ENCODE data around the gene HDGF. TPM values are rescaled to one million over a fixed set of nuclear protein-coding genes. Genes with fewer than 3 reads are reported as not detected.
A peak's percentile ranks its signal among the peaks of the same experiment; 100 is the strongest.

Gene HDGF
- total and polyA plus RNA-seq, 4 experiments from 2014 or later, result 23.8 to 97.0 (median 71.3) TPM

DNA sequence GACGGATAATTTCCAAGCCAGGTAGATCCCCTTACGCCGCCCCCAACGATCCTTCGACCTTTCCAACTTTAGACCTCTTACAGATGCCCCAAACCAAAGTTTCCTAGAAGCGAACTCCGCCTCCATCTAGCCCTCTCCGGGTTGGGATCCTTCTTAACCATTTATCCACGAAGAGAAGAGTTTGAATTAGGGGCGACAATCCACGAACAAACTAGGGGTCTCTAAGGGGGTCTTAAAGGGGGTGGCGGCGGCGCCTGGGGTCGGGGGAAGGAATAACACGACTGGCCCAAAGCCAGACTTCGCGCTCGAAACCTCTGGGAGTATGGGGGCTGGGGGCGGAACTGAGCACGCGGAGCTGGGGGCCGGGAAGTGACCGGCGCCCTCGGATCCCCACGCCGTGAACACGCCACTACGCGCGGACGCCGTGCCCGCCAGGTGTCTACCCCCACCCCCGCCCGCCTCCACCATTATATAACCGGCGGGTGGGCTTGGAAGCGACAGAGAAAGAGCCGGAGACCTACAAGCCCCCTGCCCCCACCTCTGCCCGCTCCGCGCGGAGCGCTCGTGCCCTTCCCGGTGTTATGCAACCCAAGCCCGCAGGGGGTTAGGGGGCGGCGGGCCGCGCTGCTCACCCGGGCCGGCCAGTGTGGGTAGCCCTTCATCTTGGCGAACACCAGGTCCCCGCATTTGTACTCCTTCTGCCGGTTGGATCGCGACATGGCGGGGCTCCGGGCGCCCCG, 594 bp downstream of the HDGF start:
- peaks cover 0 to 14% of the 10 kb centered on the region in 2 donors for H3K36me3 Mint-ChIP-seq
- H3K27me3 Mint-ChIP-seq, result no peaks in the 10 kb centered on the region
- H3K9me3 ChIP-seq (ENCODE audit: control insufficient read depth in 1 of 2, low read length in 2 of 2), result no peaks in the 10 kb centered on the region
- no peaks in the 10 kb centered on the region for H3K27me3 ChIP-seq (ENCODE audit: insufficient read depth, low read length)
- H3K9me3 Mint-ChIP-seq, result peaks cover 0 to 1% (median 0%) of the 10 kb centered on the region in 8 donors
- peak overlapping the region; percentile 45 to 74 for H3K4me3 ChIP-seq (ENCODE audit: low read length in 2 of 2)
- intact Hi-C loops (cut with micrococcal nuclease), result loop anchor here (1.0 kb wide), 4 partner anchors 10 to 246 kb away; partner anchors contain the start of genes ISG20L2, METTL25B, MRPL24 and PRCC
- peaks cover 54% of the 10 kb centered on the region for H3K4me1 ChIP-seq (ENCODE audit: insufficient read depth, low read length)
- no peaks in the 10 kb centered on the region for H3K36me3 ChIP-seq (ENCODE audit: insufficient read depth, low read length)
- peak overlapping the region; percentile 91 to 98 (median 92) for H3K4me3 Mint-ChIP-seq
- H3K27ac ChIP-seq (ENCODE audit: low read depth, low read length), result peak overlapping the region; percentile 75
- peak overlapping the region; percentile 87 to 95 (median 94) for H3K27ac Mint-ChIP-seq
- ChIA-PET POLR2A (ENCODE audit: partially characterized antibody) (interaction anchor here (0.6 to 4.6 kb wide), 15 partner anchors 9 to 468 kb away, joined by 3 to 103 read pairs (median 4); partner anchors contain the start of genes ISG20L2, MEF2D, METTL25B and MRPL24), CTCF (ENCODE audit: partially characterized antibody) (interaction anchor here (0.5 to 3.9 kb wide), 4 partner anchors 9 to 124 kb away, joined by 3 to 34 read pairs (median 12); partner anchors contain the start of genes ISG20L2, METTL25B and MRPL24)
- peak in 1 of 5 donors; percentile 63 for DNase-seq
- H3K4me1 Mint-ChIP-seq, result peaks cover 42 to 73% (median 54%) of the 10 kb centered on the region in 4 donors

DNA sequence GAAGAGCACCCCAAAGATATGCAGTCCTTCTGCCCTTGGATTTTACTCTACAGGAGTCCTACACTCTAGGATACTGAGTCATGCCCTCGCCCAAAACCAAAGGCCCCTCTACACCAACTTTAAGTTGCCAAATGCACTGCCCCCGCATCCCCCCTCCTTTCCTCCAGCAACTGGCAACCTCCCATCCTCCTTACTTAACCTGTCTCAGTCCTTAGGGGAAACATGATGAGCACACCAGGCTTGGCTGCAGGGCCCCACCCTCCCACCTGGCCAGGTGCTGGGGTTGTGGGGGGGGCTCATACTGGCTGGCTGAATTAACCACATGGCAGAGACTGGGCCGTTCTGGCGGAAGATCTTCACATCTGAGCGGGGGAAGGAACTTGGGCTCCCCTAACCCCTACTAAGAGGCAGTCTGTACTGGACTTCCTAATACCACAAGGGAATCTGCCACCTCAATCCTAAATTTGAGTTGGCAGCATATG, 1.2 kb downstream of the HDGF start:
- DNase-seq, result peak in 1 of 5 donors; percentile 62

DNA sequence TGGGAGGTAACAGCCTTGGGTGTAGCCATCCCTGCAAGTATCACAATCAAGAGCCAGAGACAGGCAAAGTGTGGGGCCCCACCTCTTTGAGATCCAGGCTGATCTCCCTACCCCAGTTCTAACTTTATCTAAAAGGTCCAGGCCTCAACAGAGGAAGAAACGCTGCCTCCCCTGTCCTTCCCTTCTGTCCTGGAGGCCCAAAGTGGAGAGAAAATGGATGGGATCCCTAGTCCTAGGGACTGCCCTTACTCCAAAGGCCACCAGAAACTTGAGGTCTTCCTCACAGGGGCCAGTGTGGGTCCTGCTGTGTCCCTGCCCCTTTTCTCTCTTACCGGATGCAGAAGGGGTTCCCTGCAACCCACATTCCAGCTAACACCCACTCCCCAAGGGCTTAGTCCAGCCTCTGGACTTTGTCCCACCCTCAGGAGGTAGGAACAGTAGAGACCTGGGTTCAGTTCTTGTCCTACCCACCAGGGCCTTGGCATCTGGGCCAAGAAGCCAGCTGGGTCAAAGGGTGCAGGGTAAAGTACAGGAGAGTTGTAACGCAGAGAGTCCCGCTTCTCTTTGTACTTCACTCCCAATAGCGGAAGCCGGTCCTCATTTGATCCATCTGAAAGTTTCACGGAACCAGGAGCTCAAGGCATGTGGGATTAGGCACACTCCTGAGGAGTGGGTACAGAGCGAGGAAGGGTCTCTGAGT, 1.9 kb downstream of the HDGF start:
- intact Hi-C loops (cut with micrococcal nuclease), result no loop called here
- peak overlapping the region; percentile 45 to 74 for H3K4me3 ChIP-seq (ENCODE audit: low read length in 2 of 2)
- H3K36me3 Mint-ChIP-seq, result peaks cover 5 to 26% of the 10 kb centered on the region in 2 donors
- no peaks in the 10 kb centered on the region for H3K27me3 Mint-ChIP-seq
- peak overlapping the region; percentile 91 to 98 (median 92) for H3K4me3 Mint-ChIP-seq
- no peaks in the 10 kb centered on the region for H3K27me3 ChIP-seq (ENCODE audit: insufficient read depth, low read length)
- ChIA-PET CTCF (ENCODE audit: partially characterized antibody) (interaction anchor here (3.9 kb wide), 1 partner anchor 23 kb away, joined by 34 read pairs; the partner anchor contains the start of genes ISG20L2 and METTL25B), POLR2A (ENCODE audit: partially characterized antibody) (interaction anchor here (1.1 to 4.3 kb wide), 3 partner anchors 8 to 23 kb away, joined by 4 to 103 read pairs (median 97); partner anchors contain the start of genes MRPL24 and PRCC)
- H3K9me3 Mint-ChIP-seq, result peaks cover 0 to 1% (median 0%) of the 10 kb centered on the region in 8 donors
- peaks cover 10% of the 10 kb centered on the region for H3K36me3 ChIP-seq (ENCODE audit: insufficient read depth, low read length)
- H3K27ac Mint-ChIP-seq, result peak overlapping the region; percentile 87 to 95 (median 94)
- H3K27ac ChIP-seq (ENCODE audit: low read depth, low read length), result peak overlapping the region; percentile 75
- H3K4me1 ChIP-seq (ENCODE audit: insufficient read depth, low read length), result peaks cover 56% of the 10 kb centered on the region
- H3K9me3 ChIP-seq (ENCODE audit: control insufficient read depth in 1 of 2, low read length in 2 of 2), result no peaks in the 10 kb centered on the region
- H3K4me1 Mint-ChIP-seq, result peaks cover 46 to 81% (median 58%) of the 10 kb centered on the region in 4 donors
- DNase-seq, result no peak

More for the DNA sequence above, 1.2 kb downstream of the HDGF start:
- H3K27ac ChIP-seq (ENCODE audit: low read depth, low read length), result peak overlapping the region; percentile 75
- Mint-ChIP-seq H3K27me3 (no peaks in the 10 kb centered on the region), H3K27ac (peak overlapping the region; percentile 87 to 95 (median 94)), H3K36me3 (peaks cover 5 to 20% of the 10 kb centered on the region in 2 donors), H3K4me3 (peak overlapping the region; percentile 91 to 98 (median 92)), H3K4me1 (peaks cover 46 to 79% (median 60%) of the 10 kb centered on the region in 4 donors), H3K9me3 (peaks cover 0 to 1% (median 0%) of the 10 kb centered on the region in 8 donors)
- H3K36me3 ChIP-seq (ENCODE audit: insufficient read depth, low read length), result peaks cover 6% of the 10 kb centered on the region
- H3K4me3 ChIP-seq (ENCODE audit: low read length in 2 of 2), result peak overlapping the region; percentile 45 to 74
- ChIA-PET POLR2A (ENCODE audit: partially characterized antibody) (interaction anchor here (1.1 to 4.6 kb wide), 6 partner anchors 8 to 44 kb away, joined by 4 to 103 read pairs (median 37); partner anchors contain the start of genes ISG20L2, METTL25B, MRPL24 and PRCC), CTCF (ENCODE audit: partially characterized antibody) (interaction anchor here (2.5 to 3.9 kb wide), 2 partner anchors 9 to 23 kb away, joined by 15 to 34 read pairs; partner anchors contain the start of genes ISG20L2, METTL25B and MRPL24)
- peaks cover 56% of the 10 kb centered on the region for H3K4me1 ChIP-seq (ENCODE audit: insufficient read depth, low read length)
- intact Hi-C loops (cut with micrococcal nuclease), result no loop called here
- no peaks in the 10 kb centered on the region for H3K27me3 ChIP-seq (ENCODE audit: insufficient read depth, low read length)
- no peaks in the 10 kb centered on the region for H3K9me3 ChIP-seq (ENCODE audit: control insufficient read depth in 1 of 2, low read length in 2 of 2)

DNA sequence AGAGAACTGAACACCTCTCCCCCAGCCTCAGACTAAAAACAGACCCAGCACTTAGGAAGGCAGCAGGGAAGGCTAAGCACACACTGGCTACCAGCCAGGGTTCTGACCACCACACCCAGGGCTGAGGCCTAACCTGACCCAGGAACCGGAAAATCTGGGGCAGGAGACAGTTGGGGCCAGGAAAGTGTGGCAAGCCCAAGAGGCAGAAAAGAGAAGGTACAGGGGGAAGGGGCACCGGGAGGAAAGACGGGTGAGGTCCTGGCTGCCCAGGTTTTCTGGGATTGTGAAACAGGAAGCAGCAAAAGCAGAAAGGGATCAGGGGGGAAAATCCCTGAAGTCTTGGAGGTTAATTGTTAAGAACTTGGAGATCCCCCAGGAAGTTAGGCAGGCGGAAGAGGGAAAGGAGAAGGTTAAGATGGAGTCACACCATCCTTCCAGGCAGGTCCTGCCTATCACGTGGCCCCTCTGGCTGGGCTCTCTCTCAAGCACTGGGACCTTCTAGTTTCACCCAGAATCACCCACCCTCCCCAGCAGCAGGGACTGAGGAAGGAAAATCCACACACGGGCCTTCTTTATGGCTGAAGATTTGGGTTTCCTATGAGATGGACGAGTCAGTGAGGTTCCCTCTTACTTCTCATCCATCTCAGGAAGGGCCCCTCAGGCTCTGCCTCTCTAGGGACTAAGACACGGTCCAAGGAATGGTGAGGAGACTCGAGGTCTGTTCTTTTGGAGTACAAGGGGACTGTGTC, 2.6 kb downstream of the HDGF start:
- Histone ChIP-seq H3K36me3 (ENCODE audit: insufficient read depth, low read length) (peaks cover 13% of the 10 kb centered on the region), H3K4me3 (ENCODE audit: low read length in 2 of 2) (peak overlapping the region; percentile 45 to 74), H3K27ac (ENCODE audit: low read depth, low read length) (peak overlapping the region; percentile 75), H3K4me1 (ENCODE audit: insufficient read depth, low read length) (peaks cover 56% of the 10 kb centered on the region), H3K9me3 (ENCODE audit: control insufficient read depth in 1 of 2, low read length in 2 of 2) (no peaks in the 10 kb centered on the region), H3K27me3 (ENCODE audit: insufficient read depth, low read length) (no peaks in the 10 kb centered on the region)
- Mint-ChIP-seq H3K4me1 (peaks cover 46 to 80% (median 57%) of the 10 kb centered on the region in 4 donors), H3K4me3 (peak overlapping the region; percentile 91 to 98 (median 92)), H3K27ac (peak overlapping the region; percentile 87 to 95 (median 94)), H3K27me3 (no peaks in the 10 kb centered on the region), H3K9me3 (peaks cover 0 to 1% (median 0%) of the 10 kb centered on the region in 8 donors), H3K36me3 (peaks cover 5 to 29% of the 10 kb centered on the region in 2 donors)
- DNase-seq, result no peak
- intact Hi-C loops (cut with micrococcal nuclease), result no loop called here
- POLR2A ChIA-PET (ENCODE audit: partially characterized antibody), result interaction anchor here (1.1 to 3.2 kb wide), 4 partner anchors 19 to 108 kb away, joined by 3 to 28 read pairs (median 16); partner anchors contain the start of genes ISG20L2, METTL25B and PRCC
- CTCF ChIA-PET (ENCODE audit: partially characterized antibody), result interaction anchor here (1.7 to 3.9 kb wide), 3 partner anchors 21 to 23 kb away, joined by 7 to 34 read pairs (median 8); partner anchors contain the start of genes ISG20L2 and METTL25B

DNA sequence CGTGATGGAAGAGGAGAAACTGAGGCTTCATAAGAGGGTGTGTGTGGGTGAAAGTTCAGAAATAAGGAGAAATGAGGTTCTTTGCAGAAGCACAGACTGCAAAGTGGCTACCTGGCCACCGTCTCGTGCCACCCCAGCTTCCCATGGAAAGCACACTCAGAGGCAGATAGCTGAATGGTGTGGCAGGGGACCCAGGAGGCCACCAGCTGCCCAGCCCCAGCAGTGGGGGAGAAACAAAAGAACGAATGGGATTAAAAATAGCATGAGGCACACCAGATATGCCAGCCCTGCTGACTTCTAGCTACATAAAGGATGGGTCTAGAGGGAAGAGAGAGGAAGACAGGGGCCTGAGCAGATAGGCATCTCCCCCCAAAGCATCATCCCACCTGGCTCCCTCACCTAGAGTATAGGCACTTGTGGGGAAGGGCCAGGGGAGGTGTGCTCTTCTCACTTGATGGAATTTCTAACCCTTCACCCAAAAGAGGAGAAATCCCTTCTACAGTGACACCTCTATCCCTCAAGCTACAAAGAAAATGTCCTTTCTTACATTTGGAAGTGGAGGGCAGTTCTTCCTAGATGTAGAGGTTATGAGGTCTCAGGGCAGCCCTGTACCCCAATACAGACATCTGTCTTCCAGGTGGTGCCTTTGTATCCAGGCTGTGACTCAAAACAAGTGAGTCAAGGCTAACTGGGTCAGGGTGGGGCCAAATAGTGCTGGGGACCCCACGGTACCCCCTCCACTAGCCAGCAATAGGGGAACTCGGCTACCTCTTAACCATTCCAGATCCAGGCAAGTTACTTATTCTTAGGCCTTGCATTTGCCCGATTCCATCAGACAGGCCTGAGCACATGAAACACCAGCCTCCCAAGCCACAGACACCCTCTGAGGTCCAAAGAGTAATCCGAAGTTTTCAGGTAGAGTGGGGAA, 3.5 kb downstream of the HDGF start:
- H3K4me3 Mint-ChIP-seq, result peak overlapping the region; percentile 91 to 98 (median 92)
- H3K9me3 Mint-ChIP-seq, result peaks cover 0 to 1% (median 0%) of the 10 kb centered on the region in 8 donors
- Histone ChIP-seq H3K4me3 (ENCODE audit: low read length in 2 of 2) (peak overlapping the region; percentile 57 to 74), H3K36me3 (ENCODE audit: insufficient read depth, low read length) (peaks cover 19% of the 10 kb centered on the region), H3K27me3 (ENCODE audit: insufficient read depth, low read length) (no peaks in the 10 kb centered on the region), H3K4me1 (ENCODE audit: insufficient read depth, low read length) (peaks cover 53% of the 10 kb centered on the region), H3K9me3 (ENCODE audit: control insufficient read depth in 1 of 2, low read length in 2 of 2) (no peaks in the 10 kb centered on the region), H3K27ac (ENCODE audit: low read depth, low read length) (peak overlapping the region; percentile 75)
- intact Hi-C loops (cut with micrococcal nuclease), result no loop called here
- peaks cover 5 to 36% of the 10 kb centered on the region in 2 donors for H3K36me3 Mint-ChIP-seq
- peak in 1 of 5 donors; percentile 53 for DNase-seq
- peaks cover 46 to 72% (median 56%) of the 10 kb centered on the region in 4 donors for H3K4me1 Mint-ChIP-seq
- no peaks in the 10 kb centered on the region for H3K27me3 Mint-ChIP-seq
- ChIA-PET POLR2A (ENCODE audit: partially characterized antibody) (interaction anchor here (0.9 to 3.2 kb wide), 6 partner anchors 9 to 108 kb away, joined by 3 to 28 read pairs (median 3); partner anchors contain the start of genes ISG20L2, METTL25B, PRCC and SH2D2A), CTCF (ENCODE audit: partially characterized antibody) (interaction anchor here (0.9 to 1.9 kb wide), 3 partner anchors 20 to 22 kb away, joined by 3 to 8 read pairs (median 7); partner anchors contain the start of genes ISG20L2 and METTL25B)
- peak overlapping the region; percentile 87 to 95 (median 94) for H3K27ac Mint-ChIP-seq

Measured in CD4-positive, alpha-beta memory T cell (primary cell).